ENCODE measurements around the gene LRRC28.

Gene LRRC28

GRCh38 chr15:99305761-99306505 is 54.7 kb downstream of the LRRC28 start:
- DNase-seq (ENCODE audit: low read depth in 2 of 2), result no peak

- DNase-seq (ENCODE audit: low read depth in 2 of 2), result no peak
Observed at GRCh38 chr15:99306694-99307338, 55.5 kb downstream of the LRRC28 start.

- DNase-seq (ENCODE audit: low read depth in 2 of 2), result no peak
Observed at GRCh38 chr15:99307735-99308134, 56.5 kb downstream of the LRRC28 start.

GRCh38 chr15:99310745-99311144 is 59.5 kb downstream of the LRRC28 start:
- no peak for DNase-seq (ENCODE audit: low read depth in 2 of 2)

GRCh38 chr15:99312228-99312627 is 60.9 kb downstream of the LRRC28 start:
- DNase-seq (ENCODE audit: low read depth in 2 of 2), result no peak

- DNase-seq (ENCODE audit: low read depth in 2 of 2), result no peak
Observed at GRCh38 chr15:99312794-99313193, 61.5 kb downstream of the LRRC28 start.

GRCh38 chr15:99315636-99316035 is 64.4 kb downstream of the LRRC28 start:
- DNase-seq (ENCODE audit: low read depth in 2 of 2), result no peak

GRCh38 chr15:99320374-99321215 is 69.3 kb downstream of the LRRC28 start:
- no peak for DNase-seq (ENCODE audit: low read depth in 2 of 2)

GRCh38 chr15:99321468-99321867 is 70.2 kb downstream of the LRRC28 start:
- DNase-seq (ENCODE audit: low read depth in 2 of 2), result no peak

GRCh38 chr15:99322643-99323405 is 71.5 kb downstream of the LRRC28 start:
- no peak for DNase-seq (ENCODE audit: low read depth in 2 of 2)

- no peak for DNase-seq (ENCODE audit: low read depth in 2 of 2)
Observed at GRCh38 chr15:99324082-99324620, 72.9 kb downstream of the LRRC28 start.

GRCh38 chr15:99324700-99325099 is 73.4 kb downstream of the LRRC28 start:
- DNase-seq (ENCODE audit: low read depth in 2 of 2), result no peak

- no peak for DNase-seq (ENCODE audit: low read depth in 2 of 2)
Observed at GRCh38 chr15:99326235-99326634, 75.0 kb downstream of the LRRC28 start.

- DNase-seq (ENCODE audit: low read depth in 2 of 2), result no peak
Observed at GRCh38 chr15:99328106-99329072, 77.1 kb downstream of the LRRC28 start.

GRCh38 chr15:99331381-99331780 is 80.1 kb downstream of the LRRC28 start:
- no peak for DNase-seq (ENCODE audit: low read depth in 2 of 2)

- no peak for DNase-seq (ENCODE audit: low read depth in 2 of 2)
Observed at GRCh38 chr15:99333413-99333812, 82.1 kb downstream of the LRRC28 start.

GRCh38 chr15:99333981-99334380 is 82.7 kb downstream of the LRRC28 start:
- DNase-seq (ENCODE audit: low read depth in 2 of 2), result no peak

- DNase-seq (ENCODE audit: low read depth in 2 of 2), result no peak
Observed at GRCh38 chr15:99335508-99335907, 84.2 kb downstream of the LRRC28 start.

- DNase-seq (ENCODE audit: low read depth in 2 of 2), result no peak
Observed at GRCh38 chr15:99336794-99337193, 85.5 kb downstream of the LRRC28 start.

- no peak for DNase-seq (ENCODE audit: low read depth in 2 of 2)
Observed at GRCh38 chr15:99340347-99340746, 89.1 kb downstream of the LRRC28 start.
